Temporal lobe (tissue), 1 donor: ENCODE results near the gene TRIAP1. TPM values are rescaled to one million over a fixed set of nuclear protein-coding genes. Genes with fewer than 3 reads are reported as not detected.

Source experiments
- total RNA-seq: library from RNA; depleted of rRNA; stranded (reverse); fragments of >200 nt; gene quantifications from one replicate; pipeline ENCODE4 v1.2.3, GENCODE V29; 2014

TRIAP1 gene
- total RNA-seq, 1 donor from 2014 or later = 8.6 TPM

Other genes with a start within 250 kb of the TRIAP1 start
- gene RPLP0, start 245.3 kb downstream of the TRIAP1 start, total RNA-seq = 1,352 TPM
- 4.9 TPM for gene PXN, start 180.7 kb downstream of the TRIAP1 start, total RNA-seq
- under 0.01 TPM for gene RNU4-2, start 154.5 kb downstream of the TRIAP1 start, total RNA-seq
- gene RNU4-1, start 153.1 kb downstream of the TRIAP1 start, total RNA-seq = under 0.01 TPM
- 3.9 TPM for gene SIRT4, start 144.1 kb downstream of the TRIAP1 start, total RNA-seq
- gene PLA2G1B, start 118.6 kb downstream of the TRIAP1 start, total RNA-seq = 1.2 TPM
- gene MSI1, start 77.2 kb downstream of the TRIAP1 start, total RNA-seq = 8.9 TPM
- gene COX6A1, start 8.3 kb downstream of the TRIAP1 start, total RNA-seq = 292 TPM
- gene GATC, start 60 bp upstream of the TRIAP1 start, total RNA-seq = 24.6 TPM
- 73.8 TPM for gene SRSF9, start 23.4 kb upstream of the TRIAP1 start, total RNA-seq
- gene DYNLL1, start 49.7 kb upstream of the TRIAP1 start, total RNA-seq = 220 TPM
- 27.5 TPM for gene COQ5, start 82.8 kb upstream of the TRIAP1 start, total RNA-seq
- 116 TPM for gene RNF10, start 88.0 kb upstream of the TRIAP1 start, total RNA-seq
- gene POP5, start 135.0 kb upstream of the TRIAP1 start, total RNA-seq = 18.9 TPM
- gene CABP1, start 194.2 kb upstream of the TRIAP1 start, total RNA-seq = 1.5 TPM
- 31.7 TPM for gene MLEC, start 240.8 kb upstream of the TRIAP1 start, total RNA-seq